ENCODE data around the gene SYNC. TPM values are rescaled to one million over a fixed set of nuclear protein-coding genes. Genes with fewer than 3 reads are reported as not detected.
"Not testable (repeated sequence)": the region's sequence is repeated elsewhere in the genome, so short reads cannot be mapped to it uniquely, and the experiment has no call there.

The SYNC gene
- total RNA-seq, 1 experiment from 2014 or later: 20.5 TPM

DNA sequence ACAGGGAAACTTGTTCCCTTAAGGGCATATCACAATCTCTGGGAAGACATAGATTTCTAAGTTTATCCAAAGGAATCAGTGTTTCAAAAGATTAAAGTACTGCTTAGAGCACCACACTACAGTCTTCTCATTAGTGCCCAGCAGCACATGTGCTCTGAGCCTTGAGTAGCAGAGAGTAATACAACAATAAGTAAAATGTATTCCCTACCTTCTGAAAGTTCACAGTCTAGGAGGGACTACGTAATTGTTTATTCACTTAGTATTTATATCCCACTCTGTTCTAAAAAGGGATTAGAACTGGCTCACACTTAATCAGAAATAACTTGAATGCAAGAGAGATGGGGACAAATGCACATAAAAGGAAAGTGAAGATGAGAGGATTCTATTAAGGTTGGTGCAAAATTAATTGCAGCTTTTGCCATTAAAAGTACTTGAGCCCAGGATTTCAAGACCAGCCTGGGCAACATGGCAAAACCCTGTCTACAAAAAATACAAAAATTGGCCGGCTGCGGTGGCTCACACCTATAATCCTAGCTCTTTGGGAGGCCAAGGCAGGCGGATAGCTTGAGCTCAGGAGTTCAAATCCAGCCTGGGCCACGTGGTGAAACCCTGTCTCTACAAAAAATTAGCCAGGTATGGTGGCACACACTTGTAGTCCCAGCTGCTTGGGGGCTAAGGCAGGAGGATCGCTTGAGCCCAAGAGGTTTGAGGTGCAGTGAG lies 9.0 kb downstream of the SYNC start:
- DNase-seq (ENCODE audit: low read depth): no peak

DNA sequence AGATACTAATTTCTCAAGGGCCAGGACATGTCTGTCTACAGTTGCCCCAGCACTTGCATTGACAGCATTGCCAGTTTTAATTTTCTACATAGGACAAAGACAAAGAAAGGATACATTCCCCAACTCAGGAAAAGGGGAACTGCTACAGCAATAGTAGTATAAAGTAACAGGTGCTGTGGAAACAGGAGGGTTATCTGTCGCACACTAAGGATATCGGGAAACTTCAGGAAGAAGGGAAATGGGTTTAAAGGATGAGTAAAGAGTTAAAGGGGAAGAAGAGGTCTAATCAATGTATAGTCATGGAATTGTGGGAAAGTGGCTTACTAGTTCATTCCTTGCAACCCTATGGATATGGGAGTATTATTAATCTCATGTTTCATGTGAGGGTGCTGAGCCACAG lies 16.2 kb downstream of the SYNC start:
- DNase-seq (ENCODE audit: low read depth): no peak

DNA sequence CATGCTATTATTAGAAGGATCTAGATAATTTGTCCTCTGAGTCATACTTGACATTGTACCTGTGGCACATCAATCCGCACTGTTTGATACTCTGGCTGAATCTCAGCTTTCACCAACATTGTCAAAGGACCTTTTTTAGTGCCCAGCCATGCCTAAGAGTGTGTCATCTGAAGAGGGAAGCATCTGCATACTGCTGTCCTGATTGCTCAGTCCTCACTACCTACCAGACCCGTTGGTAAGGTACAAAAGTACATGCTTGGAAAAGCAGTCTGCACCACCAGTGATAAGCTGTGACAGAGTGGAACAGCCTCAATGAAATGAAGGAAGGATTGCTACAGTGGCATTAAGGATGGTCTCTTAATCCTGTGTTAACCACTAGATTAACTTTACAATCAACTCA lies 17.1 kb downstream of the SYNC start:
- no peak for DNase-seq (ENCODE audit: low read depth)

DNA sequence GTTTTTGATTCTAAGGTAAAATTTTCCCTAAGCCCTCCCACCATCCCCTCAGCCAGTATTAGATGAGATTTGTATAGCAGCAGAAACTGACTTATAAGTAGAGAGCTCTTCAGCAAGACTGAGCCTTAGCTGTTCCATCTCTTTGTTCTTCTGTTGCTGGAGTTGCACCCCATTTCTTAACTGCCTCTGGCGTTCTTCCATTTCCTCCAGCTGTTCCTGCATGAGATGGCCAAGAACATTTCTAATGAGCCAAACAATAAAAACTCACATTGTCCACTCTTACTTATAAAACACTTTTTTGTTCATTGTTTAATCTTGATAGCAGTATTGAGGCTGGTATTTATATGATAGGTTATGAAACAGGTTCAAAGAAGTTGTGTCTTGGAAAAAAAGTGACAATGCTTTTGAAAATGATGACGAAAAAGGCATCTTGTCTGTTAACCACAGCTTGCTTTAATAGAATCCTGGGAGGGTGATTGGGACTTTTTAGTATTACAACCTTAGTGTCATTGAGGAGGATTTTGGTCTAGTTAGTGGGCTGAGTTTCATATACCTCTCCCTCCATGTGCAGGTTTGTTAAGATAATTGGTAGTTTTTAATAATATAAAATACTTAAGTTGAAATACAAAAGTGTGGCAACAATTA lies 18.3 kb downstream of the SYNC start:
- DNase-seq (ENCODE audit: low read depth): peak; percentile 25

DNA sequence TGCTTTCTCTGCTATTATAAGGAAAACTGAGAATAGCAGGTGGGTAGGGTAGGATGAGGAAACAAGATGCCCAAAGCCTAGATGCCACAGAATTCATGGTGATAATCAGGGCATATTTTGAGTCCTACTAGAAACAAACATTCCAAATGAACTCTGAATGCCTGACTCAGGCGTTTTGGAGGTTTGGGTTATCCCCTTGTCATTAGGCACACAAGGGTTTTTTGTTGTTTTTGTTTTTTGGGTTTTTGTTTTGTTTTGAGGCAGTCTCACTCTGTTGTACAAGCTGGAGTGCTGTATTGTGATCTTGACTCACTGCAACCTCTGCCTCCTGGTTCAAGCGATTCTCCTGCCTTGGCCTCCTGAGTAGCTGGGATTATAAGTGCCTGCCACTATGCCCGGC lies 19.2 kb downstream of the SYNC start:
- no peak for DNase-seq (ENCODE audit: low read depth)

DNA sequence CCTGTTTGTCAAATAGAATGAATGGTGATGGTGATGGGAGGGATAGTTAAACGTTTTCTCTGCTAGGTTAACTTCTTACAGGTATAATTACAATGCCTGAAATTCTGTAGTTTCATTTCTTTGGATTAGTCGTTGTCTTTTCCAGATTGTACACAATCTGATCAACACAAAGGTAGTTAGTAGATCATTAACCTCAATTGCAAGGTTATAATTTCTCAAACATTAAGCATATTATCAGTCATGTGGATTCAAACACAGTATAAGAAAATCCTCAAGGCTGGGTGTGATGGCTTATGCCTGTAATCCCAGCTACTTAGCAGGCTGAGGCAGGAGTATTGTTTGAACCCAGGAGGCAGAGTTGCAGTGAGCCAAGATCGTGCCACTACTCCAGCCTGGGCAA lies 20.6 kb downstream of the SYNC start:
- DNase-seq (ENCODE audit: low read depth): no peak

DNA sequence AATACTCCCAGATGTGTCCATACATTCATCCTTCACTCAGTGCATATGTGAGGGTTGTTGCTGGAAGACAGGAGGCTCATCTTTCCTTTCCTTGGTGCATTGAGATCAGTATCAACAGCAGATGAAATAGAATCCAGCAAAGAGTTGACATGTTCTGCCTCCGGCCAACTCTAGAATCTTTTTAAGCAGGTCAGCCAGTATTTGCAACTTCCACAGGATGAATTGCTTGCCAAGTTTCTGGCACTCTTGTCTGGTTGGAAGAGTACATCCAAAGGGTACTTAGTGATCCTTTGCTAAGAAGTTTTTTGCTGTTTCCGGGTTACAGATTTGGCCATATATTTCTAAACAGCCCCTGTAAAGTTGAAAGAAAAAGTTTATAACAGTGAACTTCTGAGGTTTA lies 21.1 kb downstream of the SYNC start:
- no peak for DNase-seq (ENCODE audit: low read depth)

DNA sequence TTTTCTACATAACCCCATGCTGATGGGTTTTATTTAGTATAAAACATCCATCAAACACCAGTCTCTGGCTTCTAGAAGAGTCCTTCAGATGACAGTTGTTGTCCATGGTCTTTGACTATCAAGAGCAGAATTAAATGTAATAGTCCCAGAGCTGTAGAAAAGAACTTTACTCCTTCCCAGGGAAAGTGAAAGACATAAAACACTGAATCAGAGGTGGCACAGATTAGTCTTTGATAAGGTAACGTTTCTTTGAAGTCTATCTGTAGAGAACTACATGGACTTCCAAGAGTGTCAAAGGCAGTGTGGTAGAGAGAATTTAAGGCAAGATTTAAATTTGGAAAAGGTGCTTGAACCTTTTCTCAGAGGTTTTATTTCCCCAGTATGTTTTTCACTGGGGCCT lies 21.9 kb downstream of the SYNC start:
- DNase-seq (ENCODE audit: low read depth): no peak

DNA sequence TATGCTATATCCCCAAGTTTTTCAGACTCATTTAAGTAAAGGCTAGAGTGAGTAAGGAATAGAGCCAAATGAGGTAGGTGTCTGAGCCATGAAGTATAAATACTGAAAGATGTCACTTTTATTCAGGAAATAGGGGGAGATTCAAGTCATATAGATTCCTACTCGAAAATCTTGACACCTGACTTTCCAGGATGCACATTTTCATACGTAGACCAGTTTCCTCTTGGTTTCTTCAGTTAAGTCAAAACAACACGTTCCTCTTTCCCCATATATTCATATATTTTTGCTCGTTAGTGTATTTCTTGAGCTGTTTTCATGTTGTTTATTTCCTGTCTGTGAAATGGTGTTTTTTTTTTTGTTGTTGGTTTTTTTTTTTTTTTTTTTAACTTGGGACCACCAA lies 22.6 kb downstream of the SYNC start:
- DNase-seq (ENCODE audit: low read depth): not testable (repeated sequence)

DNA sequence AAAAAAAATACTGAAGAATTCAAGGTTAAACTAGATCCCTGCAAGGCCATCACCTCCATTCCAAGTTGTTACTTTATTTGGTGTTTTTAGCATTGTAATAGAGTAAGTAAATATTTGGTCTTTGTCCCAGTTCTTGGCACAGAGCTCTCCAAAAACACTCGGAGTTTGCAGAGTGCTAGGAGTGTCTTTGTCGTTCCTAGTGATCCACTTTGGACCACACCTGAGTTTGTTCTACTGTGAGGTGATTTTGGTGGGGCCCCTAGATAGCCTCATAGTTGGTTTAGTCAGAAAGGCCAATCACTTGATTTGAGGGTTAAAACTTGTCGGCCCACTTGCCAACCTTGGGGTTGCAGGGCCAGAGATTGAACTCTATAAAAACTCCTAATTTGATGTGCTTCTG lies 25.6 kb downstream of the SYNC start:
- no peak for DNase-seq (ENCODE audit: low read depth)

DNA sequence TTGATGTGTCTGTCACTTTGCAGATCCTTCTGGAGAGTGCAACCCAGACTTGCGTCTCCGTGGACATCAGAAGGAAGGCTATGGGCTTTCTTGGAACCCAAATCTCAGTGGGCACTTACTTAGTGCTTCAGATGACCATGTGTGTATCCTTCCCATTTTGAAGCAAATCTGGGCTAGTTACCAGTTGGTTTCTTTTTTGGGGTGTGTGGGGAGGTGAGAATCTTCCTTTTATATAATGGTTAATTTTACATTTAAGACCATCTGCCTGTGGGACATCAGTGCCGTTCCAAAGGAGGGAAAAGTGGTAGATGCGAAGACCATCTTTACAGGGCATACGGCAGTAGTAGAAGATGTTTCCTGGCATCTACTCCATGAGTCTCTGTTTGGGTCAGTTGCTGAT lies 33.9 kb downstream of the SYNC start:
- DNase-seq (ENCODE audit: low read depth): not testable (repeated sequence)

DNA sequence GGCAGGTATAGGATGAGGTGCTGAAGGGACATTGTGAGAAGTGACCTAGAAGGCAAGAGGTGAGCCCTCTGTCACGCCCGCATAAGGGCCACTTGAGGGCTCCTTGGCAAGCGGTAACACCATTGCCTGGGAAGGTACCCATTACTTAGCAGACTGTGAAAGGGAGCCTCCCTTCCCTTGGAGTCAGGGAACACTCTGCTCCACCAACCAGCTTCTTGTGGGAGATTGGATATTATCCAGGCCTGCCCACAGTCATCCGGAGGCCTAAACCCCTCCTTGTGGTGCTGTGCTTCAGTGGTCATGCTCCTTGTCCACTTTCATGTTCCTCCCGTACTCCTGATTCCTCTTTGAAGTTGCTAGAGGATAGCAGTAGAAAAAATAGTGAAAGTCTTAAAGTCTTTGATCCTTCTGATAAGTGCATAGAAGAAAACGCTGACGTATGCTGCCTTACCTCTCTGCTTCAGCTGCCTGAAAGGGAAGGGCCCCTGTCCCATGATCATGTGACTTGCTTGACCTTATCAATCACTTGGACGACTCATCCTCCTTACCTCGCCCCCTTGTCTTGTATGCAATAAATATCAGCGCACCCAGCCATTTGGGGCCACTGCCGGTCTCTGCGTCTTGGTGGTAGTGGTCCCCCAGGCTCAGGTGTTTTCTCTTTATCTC lies 35.5 kb downstream of the SYNC start:
- no peak for DNase-seq (ENCODE audit: low read depth)

DNA sequence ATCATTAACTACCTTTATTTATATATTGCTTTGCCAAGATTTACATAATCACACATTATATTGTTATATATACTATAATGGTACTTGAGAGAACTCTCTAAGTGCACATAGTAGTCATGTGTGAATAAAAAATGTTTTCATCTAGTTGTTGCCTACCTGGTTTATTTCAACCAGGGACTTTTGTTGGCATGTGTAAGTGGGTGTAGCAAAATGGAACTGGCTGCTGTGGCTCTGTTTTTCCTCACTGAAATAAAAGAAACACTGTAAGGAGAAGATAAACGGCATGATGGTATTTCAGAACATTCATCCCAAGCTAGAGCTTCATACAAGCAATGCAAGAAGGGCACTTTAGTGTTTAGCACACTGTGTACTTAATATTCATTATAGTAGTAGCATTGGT lies 36.7 kb downstream of the SYNC start:
- DNase-seq (ENCODE audit: low read depth): no peak

DNA sequence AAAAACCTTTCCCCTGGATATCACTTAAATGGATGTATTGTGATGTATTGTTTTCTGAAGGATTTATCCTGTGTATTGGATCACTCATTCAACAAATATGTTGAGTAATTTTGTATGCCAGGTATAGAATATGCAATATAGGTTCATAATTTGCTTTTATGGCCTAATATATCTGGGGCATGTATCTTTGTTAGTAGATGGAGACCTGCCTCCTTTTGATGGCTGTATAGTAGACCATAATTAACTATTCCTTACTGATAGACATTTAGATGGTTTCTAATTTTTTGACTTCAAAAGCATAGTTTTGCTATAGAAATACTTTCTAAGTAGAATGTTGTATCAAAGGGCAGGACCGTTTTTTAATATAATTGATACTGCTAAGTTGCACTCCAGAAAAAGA lies 43.0 kb downstream of the SYNC start:
- no peak for DNase-seq (ENCODE audit: low read depth)

DNA sequence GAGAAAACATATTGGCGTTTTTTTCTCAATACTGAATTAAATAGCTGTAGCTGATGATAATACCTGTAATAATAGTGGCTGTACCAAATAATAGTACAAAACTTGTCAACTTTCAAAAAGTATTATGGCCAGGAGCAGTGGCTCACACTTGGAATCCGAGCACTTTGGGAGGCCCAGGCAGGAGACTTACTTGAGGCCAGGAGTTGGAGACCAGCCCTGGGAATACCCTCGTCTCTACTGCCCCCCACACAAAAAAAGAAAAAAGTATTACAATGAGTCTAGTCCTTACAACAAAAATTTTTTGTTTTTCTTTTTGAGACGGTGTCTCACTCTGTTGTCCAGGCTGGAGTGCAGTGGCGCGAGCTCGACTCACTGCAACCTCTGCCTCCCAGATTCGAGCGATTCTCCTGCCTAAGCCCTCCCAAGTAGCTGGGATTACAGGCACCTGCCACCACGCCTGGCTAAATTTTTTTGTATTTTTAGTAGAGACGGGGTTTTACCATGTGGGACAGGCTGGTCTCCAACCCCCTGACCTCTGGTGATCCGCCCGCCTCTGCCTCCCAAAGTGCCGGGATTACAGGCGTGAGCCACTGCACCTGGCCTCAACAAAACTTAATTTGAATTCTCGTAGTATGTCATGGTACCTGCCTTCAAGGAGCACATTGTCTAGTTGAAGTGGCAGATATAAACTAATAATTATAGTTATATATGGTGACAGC lies 50.2 kb downstream of the SYNC start:
- no peak for DNase-seq (ENCODE audit: low read depth)

DNA sequence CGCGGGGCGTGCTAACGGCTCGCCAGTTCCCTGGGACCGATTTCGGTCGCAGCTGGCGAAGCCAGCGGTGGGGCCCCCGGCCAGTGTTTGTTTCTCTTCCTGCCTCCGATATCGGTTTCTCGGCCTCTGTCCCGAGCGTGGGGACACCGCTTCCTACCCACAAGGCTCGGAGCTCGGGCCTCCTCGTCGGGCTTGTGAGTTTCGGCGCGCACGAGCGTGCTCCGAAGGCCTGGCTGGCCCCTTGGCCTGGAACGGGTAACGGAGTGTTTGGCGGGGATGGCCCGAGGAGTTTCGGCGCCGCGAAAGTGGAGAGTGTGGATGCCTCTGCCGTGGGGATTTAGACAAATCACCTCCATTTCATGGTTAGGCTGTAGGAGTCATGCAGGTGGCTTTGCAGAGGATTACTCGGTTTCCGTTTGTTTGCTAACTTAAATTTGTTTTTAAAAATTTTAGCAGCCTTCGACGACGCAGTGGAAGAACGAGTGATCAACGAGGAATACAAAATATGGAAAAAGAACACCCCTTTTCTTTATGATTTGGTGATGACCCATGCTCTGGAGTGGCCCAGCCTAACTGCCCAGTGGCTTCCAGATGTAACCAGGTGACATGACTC lies 51.0 kb downstream of the SYNC start:
- no peak for DNase-seq (ENCODE audit: low read depth)

DNA sequence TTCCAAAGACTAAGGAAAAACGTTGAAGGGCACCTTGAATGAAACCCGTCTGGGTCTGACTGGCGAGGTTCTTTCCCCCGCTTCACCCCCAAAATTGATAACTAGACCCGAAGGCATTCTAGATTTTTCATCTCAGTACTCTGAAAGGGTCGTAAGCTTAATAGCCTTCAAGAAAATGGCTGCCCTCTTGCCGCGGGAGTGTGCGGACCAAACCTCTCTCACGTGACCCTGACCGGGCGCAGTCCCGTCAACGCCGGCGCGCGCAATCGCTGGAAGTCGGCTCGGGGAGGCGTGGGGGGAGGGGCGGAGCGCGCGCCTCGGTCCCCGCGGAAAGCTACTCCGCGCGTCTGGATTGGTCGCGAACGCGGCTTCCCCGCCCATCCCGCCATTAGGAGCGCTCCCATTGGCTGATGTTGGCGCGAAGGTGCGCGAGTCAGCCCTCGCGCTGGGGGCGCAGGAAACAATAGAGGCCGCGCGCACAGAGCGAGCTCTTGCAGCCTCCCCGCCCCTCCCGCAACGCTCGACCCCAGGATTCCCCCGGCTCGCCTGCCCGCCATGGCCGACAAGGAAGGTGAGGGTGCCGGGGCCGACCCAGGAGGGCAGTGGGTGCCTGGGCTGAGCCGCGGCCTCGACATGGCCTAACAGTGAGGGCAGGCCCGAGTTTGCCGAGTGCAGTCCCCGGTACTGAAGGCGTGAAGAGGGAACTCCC lies 51.7 kb downstream of the SYNC start, which contains the start of gene RBBP4:
TSS of gene RBBP4 (plus strand) at position 457 of the 709 bp plus-strand sequence. CDS start at position 556, 99 bp downstream.
- DNase-seq (ENCODE audit: low read depth): peak; percentile 95

DNA sequence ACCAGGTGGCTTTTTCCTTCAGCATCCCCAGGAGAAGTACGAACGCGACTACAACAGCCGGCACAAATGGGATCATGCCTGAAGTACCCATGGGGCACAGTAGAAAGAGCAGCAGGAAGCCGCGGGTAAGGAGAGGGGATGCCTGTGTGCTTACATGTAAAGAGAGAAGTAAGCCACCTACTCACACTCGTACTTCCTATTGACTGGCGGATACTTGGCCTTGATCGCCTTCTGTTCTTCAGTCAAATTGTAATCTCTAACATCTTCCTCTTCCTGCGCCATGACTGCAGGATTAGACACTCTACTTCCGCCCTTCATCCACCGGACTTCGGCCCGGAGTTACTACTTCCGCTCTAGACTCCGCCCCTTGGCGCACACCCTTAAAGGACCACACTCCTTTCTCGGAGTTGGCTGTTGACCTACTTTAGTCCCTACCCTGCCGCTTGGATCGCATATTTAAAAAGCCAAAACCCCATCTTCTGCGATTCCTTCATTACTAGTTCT lies 52.3 kb downstream of the SYNC start, which contains the start of gene ZBTB8OS:
TSS of gene ZBTB8OS (minus strand) at position 303 of the 504 bp plus-strand sequence. CDS start at position 282, 21 bp downstream.
- DNase-seq (ENCODE audit: low read depth): peak; percentile 93

DNA sequence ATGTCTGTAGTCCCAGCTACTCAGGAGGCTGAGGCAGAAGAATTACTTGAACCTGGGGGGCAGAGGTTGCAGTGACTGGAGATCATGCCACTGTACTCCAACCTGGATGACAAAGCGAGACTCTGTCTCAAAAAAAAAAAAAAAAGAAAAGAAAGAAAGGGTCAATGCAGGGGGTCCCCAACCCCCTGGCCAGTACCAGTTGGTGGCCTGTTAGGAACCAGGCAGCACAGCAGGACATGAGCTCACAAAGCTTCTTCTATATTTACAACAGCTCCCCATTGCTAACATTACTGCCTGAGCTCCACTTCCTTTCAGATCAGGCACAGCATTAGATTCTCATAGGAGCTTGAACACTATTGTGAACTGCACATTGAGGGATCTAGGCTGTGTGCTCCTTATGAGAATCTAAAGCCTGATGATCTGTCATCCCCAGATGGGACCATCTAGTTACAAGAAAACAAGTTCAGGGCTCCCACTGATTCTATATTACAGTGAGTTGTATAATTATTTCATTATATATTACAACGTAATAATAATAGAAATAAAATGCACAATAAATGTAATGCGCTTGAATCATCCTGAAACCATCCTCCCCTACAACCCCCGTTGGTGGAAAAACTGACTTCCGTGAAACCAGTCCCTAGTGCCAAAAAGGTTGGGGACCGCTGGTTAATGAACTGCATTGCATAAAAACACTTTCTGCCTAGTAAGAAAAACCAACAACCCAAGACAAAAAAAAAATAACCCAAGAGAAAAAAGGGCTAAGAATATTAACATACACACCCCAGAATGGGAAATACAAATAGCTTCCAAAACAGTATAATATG lies 55.0 kb downstream of the SYNC start:
- no peak for DNase-seq (ENCODE audit: low read depth)

DNA sequence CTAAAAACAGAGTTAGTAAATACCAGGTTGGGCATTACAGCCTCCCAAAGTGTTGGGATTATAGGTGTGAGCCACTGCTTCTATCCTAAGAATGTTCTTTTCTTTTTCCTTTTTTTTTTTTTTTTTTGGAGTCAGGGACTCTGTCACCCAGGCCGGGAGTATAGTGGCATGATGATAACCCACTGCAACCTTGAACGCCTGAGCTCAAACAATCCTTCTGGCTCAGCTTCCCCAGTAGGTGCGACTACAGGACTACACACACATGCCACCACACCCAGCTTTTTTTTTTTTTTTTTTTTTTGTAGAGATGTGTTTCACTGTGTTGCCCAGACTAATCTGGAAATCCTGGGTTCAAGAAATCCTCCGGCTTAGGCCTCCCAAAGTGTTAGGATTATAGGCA lies 58.1 kb downstream of the SYNC start:
- no peak for DNase-seq (ENCODE audit: low read depth)
